Hematopoietic multipotent progenitor cell treated with erythropoietin and hydrocortisone succinate and interleukin-3 and kit ligand, for 15 days (in vitro differentiated cells): Measurements from ENCODE around the gene MPZL1.
A peak's percentile ranks its signal among the peaks of the same experiment; 100 is the strongest.

Source experiments
- DNase-seq: peaks from one replicate; pipeline ENCODE4 v3.0.0-alpha.2; 2015; ENCODE audit warnings: low spot score

The MPZL1 gene

GRCh38 chr1:167721617-167722151 is at the start of gene MPZL1:
TSS of gene MPZL1 (plus strand) at chr1:167721982. CDS start at chr1:167722152, 170 bp downstream.
- peak; percentile 94 for DNase-seq

GRCh38 chr1:167672831-167673230 is 49.0 kb upstream of the MPZL1 start:
- DNase-seq = no peak

GRCh38 chr1:167673265-167673664 is 48.5 kb upstream of the MPZL1 start:
- DNase-seq = no peak

- no peak for DNase-seq
These were observed 47.6 kb upstream of the MPZL1 start for GRCh38 chr1:167674156-167674555.

- no peak for DNase-seq
These were observed 46.3 kb upstream of the MPZL1 start for GRCh38 chr1:167675440-167675839.

GRCh38 chr1:167676205-167676915 is 45.4 kb upstream of the MPZL1 start:
- no peak for DNase-seq

GRCh38 chr1:167676916-167677848 is 44.6 kb upstream of the MPZL1 start:
- no peak for DNase-seq

GRCh38 chr1:167678422-167678821 is 43.4 kb upstream of the MPZL1 start:
- DNase-seq = no peak

GRCh38 chr1:167678838-167679237 is 42.9 kb upstream of the MPZL1 start:
- no peak for DNase-seq

GRCh38 chr1:167679714-167680113 is 42.1 kb upstream of the MPZL1 start:
- DNase-seq = no peak

- DNase-seq = no peak
These were observed 40.8 kb upstream of the MPZL1 start for GRCh38 chr1:167681024-167681423.

GRCh38 chr1:167681451-167682098 is 40.2 kb upstream of the MPZL1 start:
- DNase-seq = no peak

- no peak for DNase-seq
These were observed 38.6 kb upstream of the MPZL1 start for GRCh38 chr1:167683226-167683625.

GRCh38 chr1:167683641-167684502 is 37.9 kb upstream of the MPZL1 start:
- no peak for DNase-seq

GRCh38 chr1:167685844-167686243 is 35.9 kb upstream of the MPZL1 start:
- no peak for DNase-seq

GRCh38 chr1:167687919-167688519 is 33.8 kb upstream of the MPZL1 start:
- peak; percentile 77 for DNase-seq

- no peak for DNase-seq
These were observed 32.2 kb upstream of the MPZL1 start for GRCh38 chr1:167689567-167689920.

GRCh38 chr1:167690053-167690452 is 31.7 kb upstream of the MPZL1 start:
- DNase-seq = no peak

GRCh38 chr1:167693425-167694045 is 28.2 kb upstream of the MPZL1 start:
- DNase-seq = no peak

- DNase-seq = no peak
These were observed 27.1 kb upstream of the MPZL1 start for GRCh38 chr1:167694691-167695090.

- DNase-seq = no peak
These were observed 26.6 kb upstream of the MPZL1 start for GRCh38 chr1:167695147-167695546.
